HepG2 (cell line): ENCODE results near the gene HDDC2. TPM values are rescaled to one million over a fixed set of nuclear protein-coding genes. Genes with fewer than 3 reads are reported as not detected.

Experiments
- ATAC-seq: fragments of 200-7000 bp; cut with Tn5 transposase; 3 replicates; pipeline ENCODE4 v1.9.1; 2020; ENCODE audit warnings: mild to moderate bottlenecking, moderate library complexity
- BruUV-seq: library from RNA; stranded (reverse); fragments of 400-500 nt; replicated peaks from 2 replicates; lab custom pipeline; 2021; lab: Mats Ljungman, UMichigan
- CTCF ChIA-PET: fragments of 300-600 bp; formaldehyde crosslinking; extraction: SDS; loops from one replicate; lab custom pipeline; 2021; ENCODE audit warnings: low total read pairs, inconsistent platforms, low intra/inter-chr PET ratio; lab: Yijun Ruan, JAX
- POLR2A ChIA-PET: fragments of 350-600 bp; sonication (Branson Sonifier 250); formaldehyde crosslinking; loops from one replicate; lab custom pipeline; 2020; ENCODE audit warnings: antibody characterized with exemption, inconsistent platforms; lab: Yijun Ruan, JAX
- DNase-seq: peaks from one replicate; pipeline ENCODE4 v3.0.0-alpha.2; 2015; ENCODE audit warnings: low spot score
- FAIRE-seq: peaks from 3 replicates; lab custom pipeline; 2011; peaks lifted over from hg19 to GRCh38; lab: Jason Lieb, UNC
- H2AFZ ChIP-seq: one replicate; pipeline ENCODE4 v1.6.1; 2011; ENCODE audit warnings: low read length, inconsistent platforms
- H3K27ac ChIP-seq: fragments of 300-600 bp; 3 replicates; pipeline ENCODE4 v1.8.0; 2011; ENCODE audit warnings: mixed run types, mild to moderate bottlenecking, mixed read lengths, low read length, inconsistent platforms; ENCODE audit not compliant: insufficient read depth; ENCODE audit errors: extremely low read length
- H3K27me3 ChIP-seq, 2 experiments: fragments of 200-600 bp in 1 of 2; 2 replicates in 1 of 2; 3 replicates in 1 of 2; pipeline versions ENCODE4 v1.6.0 to v1.8.0; 2011; ENCODE audit warnings: low read length in 2 of 2, mild to moderate bottlenecking in 2 of 2, moderate library complexity in 2 of 2, inconsistent platforms in 1 of 2; ENCODE audit not compliant: insufficient read depth in 2 of 2, control insufficient read depth in 1 of 2
- H3K36me3 ChIP-seq, 2 experiments: fragments of 200-600 bp in 1 of 2; replicated peaks in 1 of 2; 2 replicates in 1 of 2; 3 replicates in 1 of 2; pipeline versions ENCODE4 v1.5.1 to v1.8.0; 2011; ENCODE audit warnings: low read length in 2 of 2, inconsistent platforms in 1 of 2; ENCODE audit not compliant: insufficient read depth in 2 of 2, control insufficient read depth in 1 of 2
- H3K4me1 ChIP-seq: 2 replicates; pipeline ENCODE4 v1.5.1; 2012; ENCODE audit warnings: low read length, inconsistent platforms; ENCODE audit not compliant: insufficient read depth
- H3K4me2 ChIP-seq: 2 replicates; pipeline ENCODE4 v1.6.0; 2011; ENCODE audit warnings: low read depth, low read length, inconsistent platforms
- H3K4me3 ChIP-seq, 3 experiments: fragments of 200-600 bp in 1 of 3; sonication (generic), shearing (Covaris generic) in 1 of 3; replicated peaks in 1 of 3; 2 replicates each; pipeline ENCODE4 v1.5.1; 2011 to 2016; ENCODE audit warnings: low read length in 3 of 3, inconsistent platforms in 2 of 3, low read depth in 2 of 3, mild to moderate bottlenecking in 2 of 3, control low read depth in 1 of 3, mixed read lengths in 1 of 3; ENCODE audit not compliant: insufficient read depth in 1 of 3
- H3K79me2 ChIP-seq: one replicate; pipeline ENCODE4 v1.6.1; 2011; ENCODE audit warnings: low read length, inconsistent platforms; ENCODE audit not compliant: insufficient read depth
- H3K9ac ChIP-seq: 2 replicates; pipeline ENCODE4 v1.6.0; 2011; ENCODE audit warnings: mild to moderate bottlenecking, low read depth, low read length, inconsistent platforms; ENCODE audit not compliant: insufficient read depth
- H3K9me3 ChIP-seq: 2 replicates; pipeline ENCODE4 v1.5.1; 2012; ENCODE audit warnings: mild to moderate bottlenecking, low read length
- H4K20me1 ChIP-seq: 2 replicates; pipeline ENCODE4 v1.6.0; 2011; ENCODE audit warnings: inconsistent platforms, mild to moderate bottlenecking, low read length, moderate library complexity; ENCODE audit not compliant: insufficient read depth
- ADNP ChIP-seq: sonication (generic); formaldehyde crosslinking; IDR thresholded peaks from 2 replicates; pipeline ENCODE4 v1.4.0; 2020; ENCODE audit warnings: missing genetic modification reagents
- BHLHE40 ChIP-seq: IDR thresholded peaks from 2 replicates; pipeline ENCODE4 v1.6.1; 2011; ENCODE audit warnings: low read length, improper control_type of control experiment
- NR2F1 ChIP-seq, 2 experiments: fragments of 450-650 bp in 1 of 2; formaldehyde crosslinking in 1 of 2; IDR thresholded peaks; 2 replicates each; pipeline versions ENCODE4 v1.5.0 to v1.6.1; 2016 to 2020; ENCODE audit warnings: mild to moderate bottlenecking in 1 of 2, missing compliant biosample characterization in 1 of 2, missing genetic modification reagents in 1 of 2, moderate library complexity in 1 of 2
- SP2 ChIP-seq: sonication (generic); formaldehyde crosslinking; IDR thresholded peaks from 2 replicates; pipeline ENCODE4 v1.5.1; 2020; ENCODE audit warnings: mild to moderate bottlenecking, missing genetic modification reagents
- TERF1 ChIP-seq: sonication (generic); formaldehyde crosslinking; IDR thresholded peaks from 2 replicates; pipeline ENCODE4 v1.8.0; 2022; ENCODE audit warnings: mild to moderate bottlenecking, missing genetic modification reagents, moderate library complexity
- ZBTB7B ChIP-seq: sonication (generic); formaldehyde crosslinking; IDR thresholded peaks from 2 replicates; pipeline ENCODE4 v1.4.0; 2020; ENCODE audit warnings: missing genetic modification reagents
- ZNF614 ChIP-seq: IDR thresholded peaks from 2 replicates; pipeline ENCODE4 v1.6.1; 2018; ENCODE audit warnings: missing biosample characterization, missing genetic modification reagents, inconsistent platforms, borderline replicate concordance
- WGBS: methylation state at CpG from one replicate; pipeline ENCODE4 v1.1.6; 2017; ENCODE audit warnings: low lambda C conversion rate; 5-methylcytosine and 5-hydroxymethylcytosine counted together
- in situ Hi-C: cut with HindIII; loops from 2 replicates; pipeline ENCODE4 v1.10.0; 2017; ENCODE audit warnings: low pct_unique_long_range_greater_than_20kb; ENCODE audit not compliant: extremely low pct_ligation_motif_present
- intact Hi-C: fragments of 100-400 bp; cut with micrococcal nuclease; formaldehyde crosslinking; loops from one replicate; pipeline ENCODE4 v1.10.0; 2022; ENCODE audit not compliant: unreplicated experiment
- polyA plus RNA-seq, 8 experiments: library from polyadenylated mRNA; depleted of rRNA in 3 of 8; stranded (reverse) in 7 of 8; unstranded in 1 of 8; fragments of >200 nt; fragmentation: Illumina TruSeq in 4 of 8; extraction: Trizol in 4 of 8; gene quantifications; 2 replicates each; pipeline versions ENCODE4 v1.2.1 to v1.2.3, GENCODE V29; 2011 to 2016; ENCODE audit warnings: low read depth in 4 of 8, missing spikeins in 1 of 8, mixed read lengths in 1 of 8; ENCODE audit not compliant: insufficient read depth in 1 of 8
- total RNA-seq, 5 experiments: library from RNA; depleted of rRNA; stranded (reverse); fragments of >200 nt; fragmentation: Illumina TruSeq; extraction: Trizol; gene quantifications; 2 replicates each; pipeline ENCODE4 v1.2.3, GENCODE V29; 2016; ENCODE audit warnings: low read depth in 1 of 5
- TF ChIP-seq, protein P1 (sequence below): IDR thresholded peaks from 2 replicates; pipeline ENCODE4 v1.6.1; 2016; ENCODE audit warnings: missing compliant biosample characterization, missing genetic modification reagents, borderline replicate concordance
- TF ChIP-seq, protein P2 (sequence below): sonication (generic); formaldehyde crosslinking; IDR thresholded peaks from 2 replicates; pipeline ENCODE4 v1.4.0; 2020; ENCODE audit warnings: missing genetic modification reagents
- TF ChIP-seq, protein P3 (sequence below): IDR thresholded peaks from 2 replicates; pipeline ENCODE4 v1.6.1; 2018; ENCODE audit warnings: missing genetic modification reagents
- TF ChIP-seq, protein P4 (sequence below): sonication (generic); formaldehyde crosslinking; IDR thresholded peaks from 2 replicates; pipeline ENCODE4 v1.4.0; 2020; ENCODE audit warnings: missing genetic modification reagents, borderline replicate concordance

Gene HDDC2
- total and polyA plus RNA-seq, 2 of the 13 experiments (the other 11 are each of a cell fraction or from before 2014, with no cell fraction given): 76.7 to 78.7 TPM

GRCh38 chr6:125303512-125303854, 1.7 kb upstream of the HDDC2 start:
- POLR2A ChIA-PET: no interaction called here
- Histone ChIP-seq H3K27me3 (peaks cover 0 to 4% of the 10 kb centered on the region in 2 experiments; a peak in 1 of 5 replicates), H3K4me3 (no peak overlapping the region), H3K9ac (no peak overlapping the region), H3K36me3 (peaks cover 1% of the 10 kb centered on the region in 2 experiments; a peak in 2 of 5 replicates), H3K9me3 (peaks cover 7% of the 10 kb centered on the region; the same call in 1 of the 2 replicates), H4K20me1 (no peaks in the 10 kb centered on the region), H3K4me2 (no peak overlapping the region), H3K4me1 (peaks cover 47% of the 10 kb centered on the region), H3K27ac (no peak overlapping the region), H2AFZ (no peak overlapping the region), H3K79me2 (no peaks in the 10 kb centered on the region)
- BruUV-seq: no TSS peak
- intact Hi-C loops: loop anchor here (5.0 kb wide), 1 partner anchor 111 kb away; no protein-coding TSS in a partner anchor
- WGBS: 90% methylated on average over 1 of the region's 1 CpG
- FAIRE-seq (no peak), ATAC-seq (no peak), DNase-seq (no peak)
- in situ Hi-C loops: loop anchor here (10.0 to 25.0 kb wide), 2 partner anchors 651 to 1809 kb away; partner anchors contain the start of genes HINT3 and RSPO3
- CTCF ChIA-PET: no interaction called here
- TF ChIP-seq, protein P1, sequence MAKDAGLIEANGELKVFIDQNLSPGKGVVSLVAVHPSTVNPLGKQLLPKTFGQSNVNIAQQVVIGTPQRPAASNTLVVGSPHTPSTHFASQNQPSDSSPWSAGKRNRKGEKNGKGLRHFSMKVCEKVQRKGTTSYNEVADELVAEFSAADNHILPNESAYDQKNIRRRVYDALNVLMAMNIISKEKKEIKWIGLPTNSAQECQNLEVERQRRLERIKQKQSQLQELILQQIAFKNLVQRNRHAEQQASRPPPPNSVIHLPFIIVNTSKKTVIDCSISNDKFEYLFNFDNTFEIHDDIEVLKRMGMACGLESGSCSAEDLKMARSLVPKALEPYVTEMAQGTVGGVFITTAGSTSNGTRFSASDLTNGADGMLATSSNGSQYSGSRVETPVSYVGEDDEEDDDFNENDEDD: no peak
- TF ChIP-seq SP2 (CRISPR knock-in tag) (no peak), ADNP (no peak), BHLHE40 (no peak), NR2F1 (CRISPR knock-in tag; IDR thresholded peaks at IDR 0.05) (no peak), ZBTB7B (CRISPR knock-in tag) (no peak), TERF1 (CRISPR knock-in tag) (no peak), ZNF614 (CRISPR knock-in tag) (no peak)
- TF ChIP-seq, protein P2, sequence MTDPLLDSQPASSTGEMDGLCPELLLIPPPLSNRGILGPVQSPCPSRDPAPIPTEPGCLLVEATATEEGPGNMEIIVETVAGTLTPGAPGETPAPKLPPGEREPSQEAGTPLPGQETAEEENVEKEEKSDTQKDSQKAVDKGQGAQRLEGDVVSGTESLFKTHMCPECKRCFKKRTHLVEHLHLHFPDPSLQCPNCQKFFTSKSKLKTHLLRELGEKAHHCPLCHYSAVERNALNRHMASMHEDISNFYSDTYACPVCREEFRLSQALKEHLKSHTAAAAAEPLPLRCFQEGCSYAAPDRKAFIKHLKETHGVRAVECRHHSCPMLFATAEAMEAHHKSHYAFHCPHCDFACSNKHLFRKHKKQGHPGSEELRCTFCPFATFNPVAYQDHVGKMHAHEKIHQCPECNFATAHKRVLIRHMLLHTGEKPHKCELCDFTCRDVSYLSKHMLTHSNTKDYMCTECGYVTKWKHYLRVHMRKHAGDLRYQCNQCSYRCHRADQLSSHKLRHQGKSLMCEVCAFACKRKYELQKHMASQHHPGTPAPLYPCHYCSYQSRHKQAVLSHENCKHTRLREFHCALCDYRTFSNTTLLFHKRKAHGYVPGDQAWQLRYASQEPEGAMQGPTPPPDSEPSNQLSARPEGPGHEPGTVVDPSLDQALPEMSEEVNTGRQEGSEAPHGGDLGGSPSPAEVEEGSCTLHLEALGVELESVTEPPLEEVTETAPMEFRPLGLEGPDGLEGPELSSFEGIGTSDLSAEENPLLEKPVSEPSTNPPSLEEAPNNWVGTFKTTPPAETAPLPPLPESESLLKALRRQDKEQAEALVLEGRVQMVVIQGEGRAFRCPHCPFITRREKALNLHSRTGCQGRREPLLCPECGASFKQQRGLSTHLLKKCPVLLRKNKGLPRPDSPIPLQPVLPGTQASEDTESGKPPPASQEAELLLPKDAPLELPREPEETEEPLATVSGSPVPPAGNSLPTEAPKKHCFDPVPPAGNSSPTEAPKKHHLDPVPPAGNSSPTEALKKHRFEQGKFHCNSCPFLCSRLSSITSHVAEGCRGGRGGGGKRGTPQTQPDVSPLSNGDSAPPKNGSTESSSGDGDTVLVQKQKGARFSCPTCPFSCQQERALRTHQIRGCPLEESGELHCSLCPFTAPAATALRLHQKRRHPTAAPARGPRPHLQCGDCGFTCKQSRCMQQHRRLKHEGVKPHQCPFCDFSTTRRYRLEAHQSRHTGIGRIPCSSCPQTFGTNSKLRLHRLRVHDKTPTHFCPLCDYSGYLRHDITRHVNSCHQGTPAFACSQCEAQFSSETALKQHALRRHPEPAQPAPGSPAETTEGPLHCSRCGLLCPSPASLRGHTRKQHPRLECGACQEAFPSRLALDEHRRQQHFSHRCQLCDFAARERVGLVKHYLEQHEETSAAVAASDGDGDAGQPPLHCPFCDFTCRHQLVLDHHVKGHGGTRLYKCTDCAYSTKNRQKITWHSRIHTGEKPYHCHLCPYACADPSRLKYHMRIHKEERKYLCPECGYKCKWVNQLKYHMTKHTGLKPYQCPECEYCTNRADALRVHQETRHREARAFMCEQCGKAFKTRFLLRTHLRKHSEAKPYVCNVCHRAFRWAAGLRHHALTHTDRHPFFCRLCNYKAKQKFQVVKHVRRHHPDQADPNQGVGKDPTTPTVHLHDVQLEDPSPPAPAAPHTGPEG: no peak
- TF ChIP-seq, protein P3, sequence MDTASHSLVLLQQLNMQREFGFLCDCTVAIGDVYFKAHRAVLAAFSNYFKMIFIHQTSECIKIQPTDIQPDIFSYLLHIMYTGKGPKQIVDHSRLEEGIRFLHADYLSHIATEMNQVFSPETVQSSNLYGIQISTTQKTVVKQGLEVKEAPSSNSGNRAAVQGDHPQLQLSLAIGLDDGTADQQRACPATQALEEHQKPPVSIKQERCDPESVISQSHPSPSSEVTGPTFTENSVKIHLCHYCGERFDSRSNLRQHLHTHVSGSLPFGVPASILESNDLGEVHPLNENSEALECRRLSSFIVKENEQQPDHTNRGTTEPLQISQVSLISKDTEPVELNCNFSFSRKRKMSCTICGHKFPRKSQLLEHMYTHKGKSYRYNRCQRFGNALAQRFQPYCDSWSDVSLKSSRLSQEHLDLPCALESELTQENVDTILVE (CRISPR knock-in tag): no peak
- TF ChIP-seq, protein P4, sequence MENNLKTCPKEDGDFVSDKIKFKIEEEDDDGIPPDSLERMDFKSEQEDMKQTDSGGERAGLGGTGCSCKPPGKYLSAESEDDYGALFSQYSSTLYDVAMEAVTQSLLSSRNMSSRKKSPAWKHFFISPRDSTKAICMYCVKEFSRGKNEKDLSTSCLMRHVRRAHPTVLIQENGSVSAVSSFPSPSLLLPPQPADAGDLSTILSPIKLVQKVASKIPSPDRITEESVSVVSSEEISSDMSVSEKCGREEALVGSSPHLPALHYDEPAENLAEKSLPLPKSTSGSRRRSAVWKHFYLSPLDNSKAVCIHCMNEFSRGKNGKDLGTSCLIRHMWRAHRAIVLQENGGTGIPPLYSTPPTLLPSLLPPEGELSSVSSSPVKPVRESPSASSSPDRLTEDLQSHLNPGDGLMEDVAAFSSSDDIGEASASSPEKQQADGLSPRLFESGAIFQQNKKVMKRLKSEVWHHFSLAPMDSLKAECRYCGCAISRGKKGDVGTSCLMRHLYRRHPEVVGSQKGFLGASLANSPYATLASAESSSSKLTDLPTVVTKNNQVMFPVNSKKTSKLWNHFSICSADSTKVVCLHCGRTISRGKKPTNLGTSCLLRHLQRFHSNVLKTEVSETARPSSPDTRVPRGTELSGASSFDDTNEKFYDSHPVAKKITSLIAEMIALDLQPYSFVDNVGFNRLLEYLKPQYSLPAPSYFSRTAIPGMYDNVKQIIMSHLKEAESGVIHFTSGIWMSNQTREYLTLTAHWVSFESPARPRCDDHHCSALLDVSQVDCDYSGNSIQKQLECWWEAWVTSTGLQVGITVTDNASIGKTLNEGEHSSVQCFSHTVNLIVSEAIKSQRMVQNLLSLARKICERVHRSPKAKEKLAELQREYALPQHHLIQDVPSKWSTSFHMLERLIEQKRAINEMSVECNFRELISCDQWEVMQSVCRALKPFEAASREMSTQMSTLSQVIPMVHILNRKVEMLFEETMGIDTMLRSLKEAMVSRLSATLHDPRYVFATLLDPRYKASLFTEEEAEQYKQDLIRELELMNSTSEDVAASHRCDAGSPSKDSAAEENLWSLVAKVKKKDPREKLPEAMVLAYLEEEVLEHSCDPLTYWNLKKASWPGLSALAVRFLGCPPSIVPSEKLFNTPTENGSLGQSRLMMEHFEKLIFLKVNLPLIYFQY (CRISPR knock-in tag): no peak
